Muscle layer of duodenum (tissue), 2 donors: Measurements from ENCODE around the gene ZNF219.
A peak's percentile ranks its signal among the peaks of the same experiment; 100 is the strongest.

Experiments used
- H3K27ac ChIP-seq: one replicate; pipeline ENCODE4 v1.7.0; 2013; ENCODE audit warnings: mild to moderate bottlenecking, low read length
- H3K27me3 ChIP-seq: one replicate; pipeline ENCODE4 v1.7.0; 2013; ENCODE audit warnings: low read depth, mild to moderate bottlenecking, control low read depth, low read length
- H3K36me3 ChIP-seq, 2 donors: one replicate each; pipeline ENCODE4 v1.7.0; 2013; ENCODE audit warnings: low read length in 2 of 2, control low read depth in 1 of 2, mild to moderate bottlenecking in 1 of 2; ENCODE audit not compliant: insufficient read depth in 2 of 2, control insufficient read depth in 1 of 2
- H3K4me1 ChIP-seq, 2 donors: one replicate each; pipeline ENCODE4 v1.7.0; 2013; ENCODE audit warnings: low read length in 2 of 2, mild to moderate bottlenecking in 2 of 2, control low read depth in 1 of 2, moderate library complexity in 1 of 2; ENCODE audit not compliant: insufficient read depth in 2 of 2, control insufficient read depth in 1 of 2
- H3K4me3 ChIP-seq, 2 donors: one replicate each; pipeline ENCODE4 v1.7.0; 2013; ENCODE audit warnings: low read length in 2 of 2, low read depth in 1 of 2, mild to moderate bottlenecking in 1 of 2
- H3K9me3 ChIP-seq, 2 donors: one replicate each; pipeline ENCODE4 v1.7.0; 2013; ENCODE audit warnings: low read length in 2 of 2, control low read depth in 1 of 2, mild to moderate bottlenecking in 1 of 2; ENCODE audit not compliant: control insufficient read depth in 1 of 2
- donor health status: healthy.

ZNF219 gene

GRCh38 chr14:21072031-21072473 is 26.4 kb downstream of the ZNF219 start:
- H3K36me3 ChIP-seq, result peaks cover 26 to 35% of the 10 kb centered on the region in 2 donors
- H3K27ac ChIP-seq, result peak overlapping the region; percentile 78
- peaks cover 0 to 32% of the 10 kb centered on the region in 2 donors for H3K4me1 ChIP-seq
- H3K27me3 ChIP-seq, result no peaks in the 10 kb centered on the region
- no peaks in the 10 kb centered on the region for H3K9me3 ChIP-seq
- H3K4me3 ChIP-seq, result peak overlapping the region; percentile 88 to 93

- no peaks in the 10 kb centered on the region for H3K9me3 ChIP-seq
- no peaks in the 10 kb centered on the region for H3K27me3 ChIP-seq
- H3K36me3 ChIP-seq, result peaks cover 22 to 33% of the 10 kb centered on the region in 2 donors
- peaks cover 0 to 32% of the 10 kb centered on the region in 2 donors for H3K4me1 ChIP-seq
- peak overlapping the region; percentile 88 to 93 for H3K4me3 ChIP-seq
- peak overlapping the region; percentile 78 for H3K27ac ChIP-seq
Measured at GRCh38 chr14:21071225-21072030, 27.0 kb downstream of the ZNF219 start.

- H3K4me1 ChIP-seq, result peaks cover 0 to 32% of the 10 kb centered on the region in 2 donors
- H3K27ac ChIP-seq, result peak overlapping the region; percentile 78
- peak overlapping the region; percentile 88 to 93 for H3K4me3 ChIP-seq
- no peaks in the 10 kb centered on the region for H3K27me3 ChIP-seq
- H3K9me3 ChIP-seq, result no peaks in the 10 kb centered on the region
- H3K36me3 ChIP-seq, result peaks cover 14 to 26% of the 10 kb centered on the region in 2 donors
Measured at GRCh38 chr14:21070610-21071224, 27.7 kb downstream of the ZNF219 start.

GRCh38 chr14:21070083-21070609 is 28.3 kb downstream of the ZNF219 start, which contains the start of gene ARHGEF40:
Gene ARHGEF40 (plus strand): TSS chr14:21070304. CDS start chr14:21070397, 93 bp downstream.
- H3K4me3 ChIP-seq, result peak within 1 kb of the TSS; percentile 88 to 93
- peaks cover 0 to 32% of the 10 kb centered on the region in 2 donors for H3K4me1 ChIP-seq
- H3K36me3 ChIP-seq, result peaks cover 11 to 20% of the 10 kb centered on the region in 2 donors
- no peaks in the 10 kb centered on the region for H3K9me3 ChIP-seq
- H3K27ac ChIP-seq, result peak within 1 kb of the TSS; percentile 78
- H3K27me3 ChIP-seq, result no peaks in the 10 kb centered on the region

GRCh38 chr14:21069388-21070082 is 28.9 kb downstream of the ZNF219 start:
- peaks cover 0 to 32% of the 10 kb centered on the region in 2 donors for H3K4me1 ChIP-seq
- H3K9me3 ChIP-seq, result no peaks in the 10 kb centered on the region

GRCh38 chr14:21068521-21069387 is 29.7 kb downstream of the ZNF219 start:
- Histone ChIP-seq H3K9me3 (no peaks in the 10 kb centered on the region), H3K4me1 (peaks cover 0 to 32% of the 10 kb centered on the region in 2 donors), H3K4me3 (peak overlapping the region; percentile 66 to 93), H3K27ac (peak overlapping the region; percentile 67), H3K27me3 (no peaks in the 10 kb centered on the region), H3K36me3 (peaks cover 8 to 12% of the 10 kb centered on the region in 2 donors)

More at GRCh38 chr14:21069388-21070082, 28.9 kb downstream of the ZNF219 start:
- H3K36me3 ChIP-seq, result peaks cover 8 to 17% of the 10 kb centered on the region in 2 donors
- no peaks in the 10 kb centered on the region for H3K27me3 ChIP-seq
- peak overlapping the region; percentile 67 for H3K27ac ChIP-seq
- H3K4me3 ChIP-seq, result peak overlapping the region; percentile 66 to 93

GRCh38 chr14:21066882-21067502 is 31.5 kb downstream of the ZNF219 start:
- H3K9me3 ChIP-seq, result no peaks in the 10 kb centered on the region
- no peaks in the 10 kb centered on the region for H3K27me3 ChIP-seq
- no peak overlapping the region for H3K27ac ChIP-seq
- peaks cover 0 to 22% of the 10 kb centered on the region in 2 donors for H3K4me1 ChIP-seq
- peaks cover 0 to 7% of the 10 kb centered on the region in 2 donors for H3K36me3 ChIP-seq
- H3K4me3 ChIP-seq, result no peak overlapping the region

- Histone ChIP-seq H3K27me3 (no peaks in the 10 kb centered on the region), H3K36me3 (no peaks in the 10 kb centered on the region), H3K4me3 (no peak overlapping the region), H3K27ac (no peak overlapping the region), H3K4me1 (peaks cover 0 to 3% of the 10 kb centered on the region in 2 donors), H3K9me3 (no peaks in the 10 kb centered on the region)
Measured at GRCh38 chr14:21063479-21063878, 35.0 kb downstream of the ZNF219 start.

GRCh38 chr14:21061347-21061668 is 37.1 kb downstream of the ZNF219 start:
- H3K4me3 ChIP-seq, result no peak overlapping the region
- no peaks in the 10 kb centered on the region for H3K9me3 ChIP-seq
- no peak overlapping the region for H3K27ac ChIP-seq

More at GRCh38 chr14:21061347-21061668, 37.1 kb downstream of the ZNF219 start:
- H3K27me3 ChIP-seq, result no peaks in the 10 kb centered on the region
- no peaks in the 10 kb centered on the region for H3K4me1 ChIP-seq
- no peaks in the 10 kb centered on the region for H3K36me3 ChIP-seq
